HL-60 (cell line): ENCODE measurements around the gene CAPN9.
"Not testable (repeated sequence)": the region's sequence is repeated elsewhere in the genome, so short reads cannot be mapped to it uniquely, and the experiment has no call there.

Source experiments
- GABPA ChIP-seq: IDR thresholded peaks from 2 replicates; pipeline ENCODE4 v1.6.1; 2012; ENCODE audit warnings: low read depth
- POLR2AphosphoS5 ChIP-seq: IDR thresholded peaks from 2 replicates; pipeline ENCODE4 v1.6.1; 2012; ENCODE audit warnings: low read depth
- TF ChIP-seq, protein P1 (sequence below): IDR thresholded peaks from one replicate; pipeline ENCODE4 v1.5.1; 2011; ENCODE audit warnings: low read length, control low read depth, inconsistent platforms; ENCODE audit not compliant: insufficient read depth
- TF ChIP-seq, protein P2 (sequence below): IDR thresholded peaks from 2 replicates; pipeline ENCODE4 v1.6.1; 2012; ENCODE audit warnings: low read depth; ENCODE audit not compliant: insufficient replicate concordance

DNA sequence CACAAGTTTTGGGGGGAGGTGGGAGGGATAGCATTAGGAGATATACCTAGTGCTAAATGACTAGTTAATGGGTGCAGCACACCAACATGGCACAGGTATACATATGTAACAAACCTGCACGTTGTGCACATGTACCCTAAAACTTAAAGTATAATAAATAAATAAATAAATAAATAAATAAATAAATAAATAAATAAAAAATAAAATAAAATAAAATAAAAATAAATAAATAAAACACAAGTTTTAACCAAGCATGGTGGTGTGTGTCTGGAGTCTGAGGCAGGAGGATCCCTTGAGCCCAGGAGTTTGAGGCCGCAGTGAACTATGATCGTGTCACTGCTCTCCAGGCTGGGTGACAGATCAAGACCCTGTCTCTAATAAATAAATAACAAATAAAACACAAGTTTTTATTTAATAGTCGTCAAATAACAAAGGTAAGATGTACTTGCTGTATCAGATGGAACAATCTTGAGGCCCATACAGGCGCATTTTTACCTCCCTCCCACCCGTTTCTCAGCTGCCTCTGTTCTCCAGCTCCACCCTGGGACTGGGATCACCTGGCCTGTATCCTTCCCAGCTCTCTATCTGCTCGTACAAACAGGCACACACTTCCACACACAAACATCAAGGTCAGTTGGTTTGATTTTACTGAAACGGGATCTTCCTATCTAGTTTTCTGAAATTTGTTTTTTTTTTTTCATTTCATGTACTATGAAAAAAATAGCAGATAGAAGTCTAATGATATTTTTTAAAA, 20.8 kb downstream of the CAPN9 start:
- TF ChIP-seq, protein P1, sequence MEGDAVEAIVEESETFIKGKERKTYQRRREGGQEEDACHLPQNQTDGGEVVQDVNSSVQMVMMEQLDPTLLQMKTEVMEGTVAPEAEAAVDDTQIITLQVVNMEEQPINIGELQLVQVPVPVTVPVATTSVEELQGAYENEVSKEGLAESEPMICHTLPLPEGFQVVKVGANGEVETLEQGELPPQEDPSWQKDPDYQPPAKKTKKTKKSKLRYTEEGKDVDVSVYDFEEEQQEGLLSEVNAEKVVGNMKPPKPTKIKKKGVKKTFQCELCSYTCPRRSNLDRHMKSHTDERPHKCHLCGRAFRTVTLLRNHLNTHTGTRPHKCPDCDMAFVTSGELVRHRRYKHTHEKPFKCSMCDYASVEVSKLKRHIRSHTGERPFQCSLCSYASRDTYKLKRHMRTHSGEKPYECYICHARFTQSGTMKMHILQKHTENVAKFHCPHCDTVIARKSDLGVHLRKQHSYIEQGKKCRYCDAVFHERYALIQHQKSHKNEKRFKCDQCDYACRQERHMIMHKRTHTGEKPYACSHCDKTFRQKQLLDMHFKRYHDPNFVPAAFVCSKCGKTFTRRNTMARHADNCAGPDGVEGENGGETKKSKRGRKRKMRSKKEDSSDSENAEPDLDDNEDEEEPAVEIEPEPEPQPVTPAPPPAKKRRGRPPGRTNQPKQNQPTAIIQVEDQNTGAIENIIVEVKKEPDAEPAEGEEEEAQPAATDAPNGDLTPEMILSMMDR, result not testable (repeated sequence)
- TF ChIP-seq POLR2AphosphoS5, GABPA: not testable (repeated sequence)
- TF ChIP-seq, protein P2, sequence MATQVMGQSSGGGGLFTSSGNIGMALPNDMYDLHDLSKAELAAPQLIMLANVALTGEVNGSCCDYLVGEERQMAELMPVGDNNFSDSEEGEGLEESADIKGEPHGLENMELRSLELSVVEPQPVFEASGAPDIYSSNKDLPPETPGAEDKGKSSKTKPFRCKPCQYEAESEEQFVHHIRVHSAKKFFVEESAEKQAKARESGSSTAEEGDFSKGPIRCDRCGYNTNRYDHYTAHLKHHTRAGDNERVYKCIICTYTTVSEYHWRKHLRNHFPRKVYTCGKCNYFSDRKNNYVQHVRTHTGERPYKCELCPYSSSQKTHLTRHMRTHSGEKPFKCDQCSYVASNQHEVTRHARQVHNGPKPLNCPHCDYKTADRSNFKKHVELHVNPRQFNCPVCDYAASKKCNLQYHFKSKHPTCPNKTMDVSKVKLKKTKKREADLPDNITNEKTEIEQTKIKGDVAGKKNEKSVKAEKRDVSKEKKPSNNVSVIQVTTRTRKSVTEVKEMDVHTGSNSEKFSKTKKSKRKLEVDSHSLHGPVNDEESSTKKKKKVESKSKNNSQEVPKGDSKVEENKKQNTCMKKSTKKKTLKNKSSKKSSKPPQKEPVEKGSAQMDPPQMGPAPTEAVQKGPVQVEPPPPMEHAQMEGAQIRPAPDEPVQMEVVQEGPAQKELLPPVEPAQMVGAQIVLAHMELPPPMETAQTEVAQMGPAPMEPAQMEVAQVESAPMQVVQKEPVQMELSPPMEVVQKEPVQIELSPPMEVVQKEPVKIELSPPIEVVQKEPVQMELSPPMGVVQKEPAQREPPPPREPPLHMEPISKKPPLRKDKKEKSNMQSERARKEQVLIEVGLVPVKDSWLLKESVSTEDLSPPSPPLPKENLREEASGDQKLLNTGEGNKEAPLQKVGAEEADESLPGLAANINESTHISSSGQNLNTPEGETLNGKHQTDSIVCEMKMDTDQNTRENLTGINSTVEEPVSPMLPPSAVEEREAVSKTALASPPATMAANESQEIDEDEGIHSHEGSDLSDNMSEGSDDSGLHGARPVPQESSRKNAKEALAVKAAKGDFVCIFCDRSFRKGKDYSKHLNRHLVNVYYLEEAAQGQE, result not testable (repeated sequence)
